DOHH2 (cell line): Measurements from ENCODE around the gene TAF10.

Experiments
- EZH2phosphoT487 ChIP-seq: fragments of 200-600 bp; sonication (generic); IDR thresholded peaks from 2 replicates; pipeline ENCODE4 v1.6.1; 2017; ENCODE audit warnings: borderline replicate concordance, mild to moderate bottlenecking, antibody characterized with exemption, low read length, moderate library complexity, mixed read lengths
- TF ChIP-seq, protein P1 (sequence below): fragments of 200-600 bp; sonication (generic); IDR thresholded peaks from one replicate; pipeline ENCODE4 v1.5.1; 2014; ENCODE audit warnings: antibody characterized with exemption, mild to moderate bottlenecking, low read depth, low read length; ENCODE audit not compliant: poor library complexity, severe bottlenecking

- TF ChIP-seq, protein P1, sequence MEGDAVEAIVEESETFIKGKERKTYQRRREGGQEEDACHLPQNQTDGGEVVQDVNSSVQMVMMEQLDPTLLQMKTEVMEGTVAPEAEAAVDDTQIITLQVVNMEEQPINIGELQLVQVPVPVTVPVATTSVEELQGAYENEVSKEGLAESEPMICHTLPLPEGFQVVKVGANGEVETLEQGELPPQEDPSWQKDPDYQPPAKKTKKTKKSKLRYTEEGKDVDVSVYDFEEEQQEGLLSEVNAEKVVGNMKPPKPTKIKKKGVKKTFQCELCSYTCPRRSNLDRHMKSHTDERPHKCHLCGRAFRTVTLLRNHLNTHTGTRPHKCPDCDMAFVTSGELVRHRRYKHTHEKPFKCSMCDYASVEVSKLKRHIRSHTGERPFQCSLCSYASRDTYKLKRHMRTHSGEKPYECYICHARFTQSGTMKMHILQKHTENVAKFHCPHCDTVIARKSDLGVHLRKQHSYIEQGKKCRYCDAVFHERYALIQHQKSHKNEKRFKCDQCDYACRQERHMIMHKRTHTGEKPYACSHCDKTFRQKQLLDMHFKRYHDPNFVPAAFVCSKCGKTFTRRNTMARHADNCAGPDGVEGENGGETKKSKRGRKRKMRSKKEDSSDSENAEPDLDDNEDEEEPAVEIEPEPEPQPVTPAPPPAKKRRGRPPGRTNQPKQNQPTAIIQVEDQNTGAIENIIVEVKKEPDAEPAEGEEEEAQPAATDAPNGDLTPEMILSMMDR: no peak
- TF ChIP-seq EZH2phosphoT487: no peak
These were observed 24.5 kb upstream of the TAF10 start for GRCh38 chr11:6636480-6636879.
